Measurements from ENCODE around the gene TP53TG5.

GRCh38 chr20:45405571-45406259 is 27.6 kb upstream of the TP53TG5 start:
- no peak for TF ChIP-seq POLR2A (IDR thresholded peaks at IDR 0.05)
- TF ChIP-seq, protein P1, sequence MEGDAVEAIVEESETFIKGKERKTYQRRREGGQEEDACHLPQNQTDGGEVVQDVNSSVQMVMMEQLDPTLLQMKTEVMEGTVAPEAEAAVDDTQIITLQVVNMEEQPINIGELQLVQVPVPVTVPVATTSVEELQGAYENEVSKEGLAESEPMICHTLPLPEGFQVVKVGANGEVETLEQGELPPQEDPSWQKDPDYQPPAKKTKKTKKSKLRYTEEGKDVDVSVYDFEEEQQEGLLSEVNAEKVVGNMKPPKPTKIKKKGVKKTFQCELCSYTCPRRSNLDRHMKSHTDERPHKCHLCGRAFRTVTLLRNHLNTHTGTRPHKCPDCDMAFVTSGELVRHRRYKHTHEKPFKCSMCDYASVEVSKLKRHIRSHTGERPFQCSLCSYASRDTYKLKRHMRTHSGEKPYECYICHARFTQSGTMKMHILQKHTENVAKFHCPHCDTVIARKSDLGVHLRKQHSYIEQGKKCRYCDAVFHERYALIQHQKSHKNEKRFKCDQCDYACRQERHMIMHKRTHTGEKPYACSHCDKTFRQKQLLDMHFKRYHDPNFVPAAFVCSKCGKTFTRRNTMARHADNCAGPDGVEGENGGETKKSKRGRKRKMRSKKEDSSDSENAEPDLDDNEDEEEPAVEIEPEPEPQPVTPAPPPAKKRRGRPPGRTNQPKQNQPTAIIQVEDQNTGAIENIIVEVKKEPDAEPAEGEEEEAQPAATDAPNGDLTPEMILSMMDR (IDR thresholded peaks at IDR 0.05) = no peak

Measured in lower leg skin (tissue), 3 donors.